Fibroblast of skin of back (primary cell): ENCODE measurements around the gene CALM1.

Source experiments
- DNase-seq: peaks from one replicate; pipeline ENCODE4 v3.0.0-alpha.2; 2013

Gene CALM1

DNA sequence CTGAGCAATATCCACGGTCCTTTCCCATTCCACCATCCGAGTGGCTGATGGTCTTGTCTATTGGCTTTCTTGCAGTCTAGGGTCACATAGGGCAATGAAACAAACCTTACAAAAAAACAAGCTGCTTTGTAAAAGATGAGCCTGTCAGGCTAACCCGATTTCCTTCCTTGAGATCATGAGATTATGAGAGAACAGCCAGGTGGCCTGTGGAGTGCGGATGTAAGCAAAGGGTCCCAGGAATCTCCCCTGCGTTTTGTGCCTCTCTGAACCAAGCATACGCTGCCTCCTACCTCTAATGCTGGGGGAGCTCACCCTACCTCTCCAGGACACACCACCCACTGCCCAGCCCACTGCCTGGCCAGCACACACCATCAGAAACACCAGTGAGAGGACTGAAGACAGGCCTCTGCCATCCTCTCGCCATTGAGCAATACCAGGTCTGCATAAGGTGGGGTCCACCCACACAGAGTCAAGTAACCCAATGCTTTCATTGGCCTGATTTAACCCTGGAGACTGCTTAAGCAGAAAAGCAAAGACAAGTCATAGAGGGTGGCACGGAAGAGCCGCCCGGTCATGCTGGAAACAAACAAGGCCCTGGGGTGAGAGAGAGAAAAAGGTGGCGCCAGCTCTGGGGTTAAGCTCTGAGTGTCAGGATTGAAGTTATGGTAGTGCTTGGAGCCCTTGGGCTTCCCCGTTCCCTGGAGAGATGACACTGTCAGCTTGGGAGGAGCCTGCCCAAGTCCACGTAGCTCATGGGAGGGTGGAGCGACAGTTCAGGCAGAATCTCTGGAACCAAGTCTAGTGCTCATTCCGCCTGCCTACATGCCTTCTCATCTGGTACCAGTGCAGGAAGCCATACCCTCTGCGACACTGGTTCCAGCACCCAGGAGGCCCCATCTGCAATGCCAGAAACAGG is 46.6 kb downstream of the CALM1 start:
- no peak for DNase-seq

DNA sequence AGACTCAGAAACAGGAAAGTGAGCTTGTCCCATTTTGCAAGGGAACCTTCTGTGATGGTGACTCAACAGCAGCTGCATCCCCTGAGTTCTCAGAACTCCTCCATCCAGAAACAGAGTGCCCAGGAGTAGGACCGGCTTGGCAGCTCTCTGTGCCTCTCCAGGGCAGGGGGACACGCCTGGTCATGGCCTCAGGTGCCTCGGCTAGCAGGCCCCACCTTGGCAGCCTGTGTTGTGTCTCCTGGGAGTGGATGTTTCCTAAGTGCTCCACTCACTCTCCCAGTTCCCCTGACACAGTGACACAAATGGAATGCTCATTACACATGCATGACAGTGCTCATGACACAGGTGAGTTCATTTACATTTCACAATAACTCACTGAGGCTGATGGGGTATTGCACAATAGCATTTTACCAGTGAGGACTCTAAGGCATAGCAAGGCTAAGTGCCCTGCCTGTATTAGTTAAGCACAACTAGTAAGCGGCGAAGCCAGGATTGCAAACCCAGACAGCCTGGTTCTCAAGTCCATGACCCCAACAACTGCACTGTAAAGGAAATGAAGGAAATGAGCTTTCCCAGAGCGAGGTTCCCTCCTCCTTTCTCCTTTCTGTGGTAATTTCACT is 47.4 kb downstream of the CALM1 start:
- no peak for DNase-seq

DNA sequence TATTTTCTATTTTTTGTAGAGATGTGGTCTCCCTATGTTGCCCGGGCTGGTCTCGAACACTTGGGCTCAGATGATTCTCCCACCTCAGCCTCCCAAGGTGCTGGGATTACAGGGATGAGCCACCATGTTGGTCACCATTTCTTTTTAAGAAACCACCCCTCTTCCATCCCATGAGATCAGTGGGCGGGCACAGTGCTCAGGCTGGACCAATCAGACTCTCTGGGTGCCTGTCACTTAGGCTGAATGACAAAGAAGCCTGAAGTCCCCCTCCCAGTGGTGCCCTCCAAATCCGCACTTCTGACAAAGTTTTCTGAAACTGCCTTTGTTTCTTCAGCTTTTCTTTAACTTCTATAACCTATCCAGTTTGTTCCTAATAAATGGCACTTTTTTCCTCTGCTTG is 48.2 kb downstream of the CALM1 start:
- no peak for DNase-seq

DNA sequence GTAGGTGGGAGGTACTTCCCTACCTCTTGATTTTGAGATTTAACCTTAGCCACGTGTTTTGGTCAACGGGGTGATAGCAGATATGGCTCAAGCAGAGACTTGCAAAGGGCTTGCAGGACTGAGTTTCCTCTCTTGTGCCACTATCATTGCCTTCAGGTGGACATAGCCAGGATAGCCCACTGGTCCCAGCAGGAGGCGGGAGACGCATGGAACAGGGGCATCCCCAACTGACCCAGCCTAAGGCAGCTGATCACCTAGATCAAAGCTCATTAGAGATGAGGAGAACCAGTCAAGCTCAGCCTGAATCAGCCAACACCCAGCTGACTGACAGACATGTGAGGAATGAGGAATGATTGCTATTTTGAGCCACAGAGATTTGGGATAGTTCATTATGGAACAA is 49.6 kb downstream of the CALM1 start:
- DNase-seq: no peak

DNA sequence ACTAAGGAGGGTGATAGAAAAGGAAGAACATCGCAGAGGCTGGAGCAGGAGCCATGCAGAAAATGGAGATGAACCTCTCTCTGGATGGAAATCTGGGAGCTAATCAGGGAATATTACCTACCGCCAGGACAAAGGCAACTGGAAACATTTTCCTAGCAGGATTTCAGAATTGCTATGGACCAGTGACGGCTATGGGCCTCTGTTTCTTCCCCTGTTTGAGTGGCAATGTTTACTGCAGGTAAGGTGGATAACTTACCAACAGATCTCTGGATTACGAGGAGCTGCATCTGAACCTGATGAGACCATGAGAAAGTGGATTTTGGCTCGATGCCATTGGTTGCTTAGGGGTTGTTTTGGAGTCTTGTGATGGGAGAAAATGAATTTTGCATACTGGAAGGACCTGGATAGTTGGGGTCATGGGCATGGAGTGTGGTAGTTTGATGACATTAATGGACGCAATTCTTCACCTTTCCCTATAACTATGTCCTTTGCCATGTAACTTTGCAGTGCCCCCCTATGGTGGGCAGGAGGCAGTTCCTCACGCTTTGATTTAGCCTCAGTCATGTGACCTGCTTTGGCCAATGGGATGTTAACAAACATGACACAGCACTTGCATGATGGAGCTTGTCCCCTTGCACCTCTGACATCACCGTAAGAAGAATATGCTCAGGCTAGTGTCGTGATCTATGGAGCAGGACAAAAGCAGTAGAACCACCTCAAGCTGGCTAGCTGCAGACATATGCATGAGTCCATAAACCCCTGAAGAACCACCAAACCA is 51.1 kb downstream of the CALM1 start:
- no peak for DNase-seq

DNA sequence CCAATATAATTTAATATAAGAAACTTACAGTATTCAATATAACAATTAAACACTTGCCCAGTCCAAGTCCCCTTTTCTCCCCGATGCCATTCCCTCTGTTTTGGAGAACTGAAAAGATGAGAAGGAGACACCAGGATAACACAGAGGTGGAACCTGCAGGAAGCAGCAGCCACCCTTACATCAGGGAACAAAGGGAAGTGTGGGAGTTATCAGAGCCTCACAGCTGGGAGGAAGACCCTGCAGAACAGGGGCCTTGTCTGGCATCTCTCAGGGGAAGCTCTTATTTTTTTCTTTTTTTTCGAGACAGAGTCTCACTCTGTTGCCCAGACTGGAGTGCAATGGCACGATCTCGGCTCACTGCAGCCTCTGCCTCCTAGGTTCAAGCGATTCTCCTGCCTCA is 52.6 kb downstream of the CALM1 start:
- no peak for DNase-seq

DNA sequence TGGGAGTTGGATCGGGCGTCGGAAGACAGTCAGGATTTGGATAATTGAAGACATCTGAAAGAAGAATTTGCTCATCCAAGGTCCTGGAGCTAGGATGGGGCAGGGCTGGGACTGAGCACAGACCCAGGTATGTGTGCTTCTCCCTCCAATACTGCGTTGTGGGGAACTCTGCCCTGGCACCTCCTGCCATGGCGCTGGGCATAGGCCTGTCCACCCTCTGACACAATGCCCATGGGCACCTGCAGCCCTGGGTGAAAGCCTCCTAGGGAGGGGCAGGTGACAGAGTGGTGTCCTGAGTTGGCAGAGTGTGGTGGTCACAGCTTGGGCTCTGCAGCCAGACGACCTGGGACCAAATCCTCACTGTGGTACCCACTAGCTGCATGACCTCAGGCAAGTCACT is 53.3 kb downstream of the CALM1 start:
- DNase-seq: no peak

DNA sequence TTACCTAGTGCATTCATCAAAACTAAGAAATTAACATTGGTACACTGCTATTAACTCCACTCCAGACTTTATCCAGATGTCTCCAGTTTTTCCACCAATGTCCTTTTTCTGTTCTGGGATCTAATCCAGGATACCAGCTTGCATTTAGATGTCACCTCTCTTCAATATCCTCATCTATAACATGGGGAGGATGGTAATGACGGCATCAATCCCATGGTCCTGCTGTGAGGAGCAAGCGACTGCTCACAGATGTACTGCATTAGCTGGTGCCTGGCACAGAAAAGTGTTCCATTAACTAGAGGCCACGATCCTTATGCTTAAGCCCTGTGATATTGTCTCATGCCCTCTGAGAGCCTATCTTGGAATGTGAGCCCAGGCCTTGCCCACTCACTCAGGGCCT is 53.8 kb downstream of the CALM1 start:
- DNase-seq: no peak

DNA sequence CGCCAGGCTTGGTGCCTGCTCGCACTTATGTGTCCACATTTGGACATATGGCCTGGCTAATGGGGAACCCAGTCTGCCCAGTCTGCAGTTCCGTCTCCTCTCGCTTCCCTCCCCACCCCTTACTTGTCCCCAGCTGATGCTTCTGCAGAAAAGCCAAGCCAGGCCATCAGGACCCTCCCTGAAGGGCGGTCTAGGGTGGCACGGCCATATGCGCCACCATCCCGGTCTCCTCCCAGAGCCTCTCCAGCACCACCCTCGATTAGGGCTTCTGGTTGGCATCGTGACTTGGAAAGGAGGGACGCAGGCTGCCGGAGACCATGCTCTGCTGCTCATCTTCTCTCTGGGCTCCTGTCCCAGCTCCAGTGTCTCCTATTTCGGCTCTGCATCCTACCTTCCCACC is 54.6 kb downstream of the CALM1 start:
- no peak for DNase-seq

DNA sequence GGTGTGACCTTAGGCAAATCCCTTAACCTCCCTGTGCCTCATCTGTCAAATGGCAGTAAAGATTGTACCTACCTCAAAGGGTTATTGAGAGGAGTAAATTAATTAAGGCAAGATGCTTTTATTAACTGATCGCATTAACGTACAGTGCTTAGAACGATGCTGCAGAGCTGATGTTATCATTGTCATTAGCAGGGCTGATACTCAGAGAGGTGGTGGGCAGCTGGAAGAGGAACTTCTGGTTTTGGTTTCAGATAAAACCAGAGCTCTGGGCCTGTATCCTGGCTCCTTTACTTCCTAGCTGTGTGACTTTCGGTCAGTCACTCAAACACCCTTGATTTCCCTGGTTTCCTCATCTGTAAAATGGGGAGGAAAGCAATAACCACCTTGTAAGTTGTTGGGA is 55.1 kb downstream of the CALM1 start:
- no peak for DNase-seq

DNA sequence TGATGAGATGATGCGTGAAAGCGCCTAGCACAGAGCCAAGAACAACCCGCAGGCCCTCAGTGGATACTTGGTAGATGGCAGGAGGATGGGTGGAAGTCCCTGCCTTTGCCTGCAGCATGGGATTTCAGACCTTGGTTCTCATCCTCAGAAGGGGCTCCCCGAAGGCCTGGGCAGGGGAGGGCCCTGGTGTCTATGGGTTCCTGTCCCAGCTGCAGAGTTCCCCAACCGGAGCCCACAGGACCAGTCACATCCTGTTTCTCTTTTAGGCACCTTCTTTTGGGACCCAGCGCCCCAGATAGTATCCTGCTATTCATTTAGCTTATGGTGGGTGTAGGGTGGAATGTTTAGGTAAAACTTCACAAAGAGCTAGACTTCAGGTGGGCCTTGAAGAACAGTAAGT is 55.5 kb downstream of the CALM1 start:
- DNase-seq: no peak

DNA sequence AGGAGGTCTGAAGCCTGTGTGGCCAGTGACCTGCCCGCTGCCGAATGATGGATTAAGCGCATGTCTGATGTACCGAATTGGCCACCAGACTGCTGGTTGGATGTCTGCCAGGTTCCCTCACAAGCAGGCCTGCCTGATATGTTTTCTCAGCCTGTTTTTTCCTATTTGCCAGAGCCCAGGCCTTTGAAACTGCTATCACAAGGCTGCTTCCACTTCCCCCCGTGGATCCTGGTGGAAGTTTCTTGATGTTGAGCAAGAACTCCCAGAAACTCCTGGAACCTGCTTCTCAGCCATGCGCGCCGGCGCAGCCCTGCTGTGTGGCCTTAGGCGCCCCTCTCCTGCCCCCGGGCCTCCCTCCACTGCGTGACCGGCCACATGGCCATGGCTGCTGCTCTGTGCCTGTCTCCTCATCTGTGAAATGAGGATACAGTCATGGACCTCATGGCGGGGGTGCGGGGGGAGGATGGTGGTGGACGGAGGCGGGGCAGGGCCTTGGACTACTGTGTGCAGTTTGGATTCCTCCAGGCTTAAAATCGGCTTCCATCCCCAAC is 56.6 kb downstream of the CALM1 start:
- peak; percentile 36 for DNase-seq

DNA sequence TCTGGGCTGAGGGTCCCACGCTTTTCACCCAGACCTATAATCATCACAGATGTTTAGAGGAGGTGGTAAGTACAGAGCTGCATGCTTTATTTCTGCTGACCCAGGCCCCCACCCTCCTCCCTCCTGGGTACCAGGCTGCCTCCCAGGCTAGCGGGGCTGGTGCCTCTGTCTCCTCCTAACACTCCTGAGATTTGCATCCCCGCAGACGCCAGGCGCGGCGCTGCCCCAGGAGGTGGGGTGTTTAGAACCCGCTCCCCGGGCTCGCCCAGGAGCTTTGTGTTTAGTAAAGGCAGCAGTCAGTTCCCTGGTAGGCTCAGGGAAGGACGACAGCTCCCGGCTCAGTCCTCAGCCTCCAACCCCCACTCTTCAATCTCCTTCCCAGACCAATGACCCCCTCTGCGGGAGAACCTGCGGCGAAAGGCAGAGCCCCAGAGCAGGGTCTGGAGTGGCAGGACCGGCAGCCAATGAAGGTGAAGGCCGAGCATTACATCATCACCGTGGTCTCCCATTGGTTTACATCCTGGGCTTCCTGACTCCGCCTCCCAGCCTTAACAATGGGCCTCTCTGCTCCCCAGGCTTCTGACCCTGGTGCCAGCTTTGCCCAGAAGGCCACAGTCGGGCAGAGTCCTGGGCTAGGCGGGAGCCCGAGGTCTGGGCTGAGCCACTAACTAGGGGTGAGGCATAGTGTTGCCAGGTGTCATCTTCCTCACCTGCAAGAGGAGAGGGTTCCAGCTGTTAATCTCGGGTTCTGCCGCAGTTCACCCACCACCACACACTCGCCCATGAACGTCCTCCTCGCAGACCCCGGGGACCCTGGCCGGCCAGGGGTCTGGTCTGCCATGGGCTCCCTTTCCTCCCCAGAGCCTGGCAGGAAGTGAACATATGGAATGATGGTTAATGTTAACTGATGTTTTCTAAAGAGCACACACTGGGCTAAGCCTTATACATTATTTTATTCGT is 57.5 kb downstream of the CALM1 start:
- DNase-seq: peak; percentile 82

DNA sequence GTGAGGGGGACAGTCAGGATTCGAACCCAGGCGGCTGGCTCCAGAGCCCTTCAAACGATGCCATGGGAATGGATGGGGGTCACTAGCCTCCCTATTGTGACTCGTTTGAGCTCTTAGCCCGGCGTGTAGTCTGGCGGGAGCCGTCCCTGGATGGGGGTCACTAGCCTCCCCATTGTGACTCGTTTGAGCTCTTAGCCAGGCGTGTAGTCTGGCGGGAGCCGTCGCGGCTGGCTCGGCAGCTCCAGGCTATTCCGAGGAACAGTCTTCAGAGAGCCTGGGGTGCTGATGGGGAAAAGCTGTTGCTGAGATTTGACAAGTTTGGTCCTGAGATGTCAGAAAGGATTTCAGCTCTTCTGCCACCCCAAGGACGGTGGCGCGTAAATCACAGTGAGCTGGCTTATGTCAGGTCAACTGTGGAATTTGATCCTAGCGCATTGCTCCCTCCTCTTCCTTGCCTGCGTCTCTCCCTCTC is 58.3 kb downstream of the CALM1 start:
- DNase-seq: no peak

DNA sequence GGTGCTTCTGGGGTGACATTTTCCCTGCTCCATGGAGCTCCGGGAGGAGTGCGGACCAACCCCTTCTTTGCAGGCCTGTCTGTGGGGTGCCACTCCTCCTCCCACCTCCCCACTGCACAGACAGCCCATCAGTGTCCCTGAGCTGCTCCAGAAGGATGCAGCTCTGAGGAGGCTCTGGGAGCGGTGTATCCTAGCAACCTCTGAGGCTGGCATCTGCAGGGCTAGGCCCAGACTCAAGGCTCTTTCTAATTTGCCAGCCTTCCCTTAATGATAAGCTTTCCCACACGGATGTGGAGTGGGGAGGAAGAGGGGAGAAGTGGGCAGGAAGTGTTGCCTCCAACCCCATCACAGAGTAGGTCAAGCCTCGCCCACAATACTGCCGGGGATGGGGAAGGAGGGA is 59.7 kb downstream of the CALM1 start:
- no peak for DNase-seq

DNA sequence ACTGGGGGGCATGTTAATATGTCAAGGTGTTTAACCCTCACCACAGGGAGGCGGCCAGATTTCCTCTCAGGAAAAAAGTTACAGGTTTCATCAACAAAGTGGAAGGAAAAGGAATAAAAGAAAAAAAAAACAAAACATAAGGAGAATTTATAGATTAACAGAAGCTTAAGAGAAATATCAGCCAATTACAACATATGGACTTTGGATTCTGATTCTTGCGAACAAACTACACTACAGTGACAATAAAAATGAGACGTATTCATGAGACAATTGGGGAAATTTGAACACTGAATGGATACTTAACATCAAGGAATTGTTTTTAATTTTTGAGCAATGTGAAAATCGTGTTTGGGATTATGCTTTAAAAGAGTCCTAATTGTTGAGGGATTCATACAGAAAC is 60.4 kb downstream of the CALM1 start:
- no peak for DNase-seq
